DOHH2 (cell line): ENCODE measurements around the gene IRF2.

Experiments
- H3F3A ChIP-seq: fragments of 200-600 bp; sonication (generic), shearing (Covaris generic); 2 replicates; pipeline ENCODE4 v1.6.0; 2016; ENCODE audit warnings: antibody characterized with exemption, mild to moderate bottlenecking; ENCODE audit not compliant: control insufficient read depth, insufficient read depth
- H3K27ac ChIP-seq: fragments of 200-600 bp; sonication (generic); 2 replicates; pipeline ENCODE4 v1.5.1; 2014; ENCODE audit warnings: low read depth, mild to moderate bottlenecking, low read length, moderate library complexity
- H3K27me3 ChIP-seq: fragments of 200-600 bp; sonication (generic); 2 replicates; pipeline ENCODE4 v1.6.1; 2014; ENCODE audit warnings: mild to moderate bottlenecking, low read length, mixed read lengths; ENCODE audit not compliant: control insufficient read depth
- H3K36me3 ChIP-seq: fragments of 200-600 bp; sonication (generic); 2 replicates; pipeline ENCODE4 v1.6.1; 2014; ENCODE audit warnings: mild to moderate bottlenecking, low read length, moderate library complexity, mixed read lengths; ENCODE audit not compliant: control insufficient read depth
- H3K4me1 ChIP-seq: fragments of 200-600 bp; sonication (generic); 2 replicates; pipeline ENCODE4 v1.6.1; 2014; ENCODE audit warnings: mild to moderate bottlenecking, low read length, mixed read lengths; ENCODE audit not compliant: control insufficient read depth
- H3K4me2 ChIP-seq: fragments of 200-600 bp; sonication (generic); 2 replicates; pipeline ENCODE4 v1.6.0; 2014; ENCODE audit warnings: mild to moderate bottlenecking, low read length, moderate library complexity
- H3K4me3 ChIP-seq: fragments of 200-600 bp; sonication (generic); 2 replicates; pipeline ENCODE4 v1.5.1; 2014; ENCODE audit warnings: mild to moderate bottlenecking, low read length, mixed read lengths
- H3K79me2 ChIP-seq: fragments of 200-600 bp; sonication (generic); 2 replicates; pipeline ENCODE4 v1.6.1; 2014; ENCODE audit warnings: mild to moderate bottlenecking, low read length, mixed read lengths; ENCODE audit not compliant: control insufficient read depth
- H3K9me2 ChIP-seq: fragments of 200-600 bp; sonication (generic); replicated peaks from 2 replicates; pipeline ENCODE4 v1.6.1; 2014; ENCODE audit warnings: mild to moderate bottlenecking, low read length, mixed read lengths; ENCODE audit not compliant: control insufficient read depth
- H3K9me3 ChIP-seq: fragments of 200-600 bp; sonication (generic); 2 replicates; pipeline ENCODE4 v1.6.1; 2014; ENCODE audit warnings: antibody characterized with exemption, low read length, mixed read lengths; ENCODE audit not compliant: control insufficient read depth, insufficient read depth
- H4K20me1 ChIP-seq: fragments of 200-600 bp; sonication (generic); 2 replicates; pipeline ENCODE4 v1.6.0; 2014; ENCODE audit warnings: low read depth, mild to moderate bottlenecking, antibody characterized with exemption, low read length, moderate library complexity; ENCODE audit not compliant: control insufficient read depth, insufficient read depth
- CTCF ChIP-seq: fragments of 200-600 bp; sonication (generic); IDR thresholded peaks from one replicate; pipeline ENCODE4 v1.5.1; 2014; ENCODE audit warnings: antibody characterized with exemption, mild to moderate bottlenecking, low read depth, low read length; ENCODE audit not compliant: poor library complexity, severe bottlenecking
- EZH2phosphoT487 ChIP-seq: fragments of 200-600 bp; sonication (generic); IDR thresholded peaks from 2 replicates; pipeline ENCODE4 v1.6.1; 2017; ENCODE audit warnings: borderline replicate concordance, mild to moderate bottlenecking, antibody characterized with exemption, low read length, moderate library complexity, mixed read lengths

The IRF2 gene

DNA sequence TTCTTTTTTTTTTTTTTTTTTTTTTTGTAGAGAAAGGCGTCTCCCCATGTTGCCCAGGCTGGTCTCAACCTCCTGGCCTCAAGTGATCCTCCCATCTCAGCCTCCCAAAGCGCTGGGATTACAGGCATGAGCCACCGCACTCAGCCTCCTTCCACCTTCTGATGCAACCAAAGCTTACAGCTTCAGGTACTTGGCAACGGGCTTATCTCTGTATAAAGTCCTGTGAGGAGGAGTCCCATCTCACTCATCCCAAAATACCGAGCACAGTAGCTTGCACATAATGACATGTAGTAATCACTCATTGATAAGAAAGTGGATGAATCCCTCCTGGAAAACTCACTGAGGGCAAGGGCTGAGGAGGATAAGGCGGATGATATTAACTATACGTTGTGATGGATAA lies 19.1 kb downstream of the IRF2 start:
- H3K79me2 ChIP-seq: peaks cover 70% of the 10 kb centered on the region
- 0 out of 2 replicates have a peak, but pooled peaks cover 2% of the 10 kb centered on the region for H3K36me3 ChIP-seq
- 0 out of 2 replicates have a peak, but pooled peaks cover 6% of the 10 kb centered on the region for H4K20me1 ChIP-seq
- H3K4me3 ChIP-seq: no peak overlapping the region
- H3K4me1 ChIP-seq: peaks cover 63% of the 10 kb centered on the region
- H3K9me2 ChIP-seq: no peaks in the 10 kb centered on the region
- H3K9me3 ChIP-seq: no peaks in the 10 kb centered on the region
- TF ChIP-seq EZH2phosphoT487: no peak
- TF ChIP-seq CTCF: no peak
- peaks cover 3% of the 10 kb centered on the region; the same call in 1 of the 2 replicates for H3K27me3 ChIP-seq
- H3K27ac ChIP-seq: no peak overlapping the region
- H3F3A ChIP-seq: peaks cover 7% of the 10 kb centered on the region; the same call in 1 of the 2 replicates
- no peak overlapping the region for H3K4me2 ChIP-seq

- H3K9me2 ChIP-seq: no peaks in the 10 kb centered on the region
- H3K4me3 ChIP-seq: peak overlapping the region; percentile 62
- peak overlapping the region; percentile 77 for H3K4me2 ChIP-seq
- H3K27ac ChIP-seq: peak overlapping the region; percentile 33; the same call in 1 of the 2 replicates
- H3F3A ChIP-seq: peaks cover 7% of the 10 kb centered on the region; the same call in 1 of the 2 replicates
- no peak for TF ChIP-seq CTCF
- TF ChIP-seq EZH2phosphoT487: no peak
- 0 out of 2 replicates have a peak, but pooled peaks cover 2% of the 10 kb centered on the region for H3K36me3 ChIP-seq
- H3K4me1 ChIP-seq: peaks cover 52% of the 10 kb centered on the region
- H3K27me3 ChIP-seq: no peaks in the 10 kb centered on the region
- no peaks in the 10 kb centered on the region for H3K9me3 ChIP-seq
- peaks cover 67% of the 10 kb centered on the region for H3K79me2 ChIP-seq
- H4K20me1 ChIP-seq: 0 out of 2 replicates have a peak, but pooled peaks cover 6% of the 10 kb centered on the region
Measured at GRCh38 chr4:184453365-184454160, 20.8 kb downstream of the IRF2 start.

DNA sequence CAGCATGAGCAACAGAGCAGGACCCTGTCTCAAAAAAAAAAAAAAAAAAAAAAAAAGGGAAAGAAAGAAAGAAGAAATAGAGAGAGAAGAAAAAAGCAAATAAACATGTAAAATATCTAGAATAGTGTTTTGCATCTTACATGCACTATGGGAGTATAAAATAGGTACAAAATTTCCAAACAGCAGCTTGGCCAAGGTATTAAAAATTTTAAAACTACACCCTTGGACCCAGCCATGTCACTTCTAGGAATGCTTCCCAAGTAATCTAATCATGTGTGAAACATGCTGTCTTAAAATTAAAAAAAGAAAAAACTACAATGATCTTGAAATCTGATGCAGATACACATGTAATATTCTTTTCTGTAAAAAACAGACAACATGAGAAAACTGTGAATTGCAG lies 21.6 kb downstream of the IRF2 start:
- Histone ChIP-seq H3K4me1 (peaks cover 43% of the 10 kb centered on the region), H3K36me3 (0 out of 2 replicates have a peak, but pooled peaks cover 2% of the 10 kb centered on the region), H3F3A (0 out of 2 replicates have a peak, but pooled peaks cover 7% of the 10 kb centered on the region)

More for the DNA sequence above, 21.6 kb downstream of the IRF2 start:
- Histone ChIP-seq H3K4me3 (no peak overlapping the region), H3K27me3 (no peaks in the 10 kb centered on the region), H3K79me2 (peaks cover 66% of the 10 kb centered on the region), H3K4me2 (no peak overlapping the region), H3K9me2 (no peaks in the 10 kb centered on the region), H4K20me1 (0 out of 2 replicates have a peak, but pooled peaks cover 6% of the 10 kb centered on the region), H3K9me3 (no peaks in the 10 kb centered on the region), H3K27ac (no peak overlapping the region)
- no peak for TF ChIP-seq CTCF
- TF ChIP-seq EZH2phosphoT487: no peak
